HG03103 (cell line): ENCODE results near the gene HOXA9.

Source experiments
- ATAC-seq: cut with Tn5 transposase; IDR thresholded peaks from one replicate; pipeline ENCODE4 v1.9.1; 2021; ENCODE audit warnings: low read depth; ENCODE audit not compliant: unreplicated experiment

The HOXA9 gene

GRCh38 chr7:27201580-27202017 is 36.3 kb upstream of the HOXA9 start:
- ATAC-seq: no peak

GRCh38 chr7:27200761-27201579 is 35.6 kb upstream of the HOXA9 start:
- no peak for ATAC-seq

- ATAC-seq: no peak
These were observed 34.8 kb upstream of the HOXA9 start, which contains the start of gene HOXA13 for GRCh38 chr7:27199849-27200760. Gene HOXA13 (minus strand): TSS chr7:27200091. CDS start chr7:27200077, 14 bp downstream.

- no peak for ATAC-seq
These were observed 33.8 kb upstream of the HOXA9 start for GRCh38 chr7:27198871-27199801.

DNA sequence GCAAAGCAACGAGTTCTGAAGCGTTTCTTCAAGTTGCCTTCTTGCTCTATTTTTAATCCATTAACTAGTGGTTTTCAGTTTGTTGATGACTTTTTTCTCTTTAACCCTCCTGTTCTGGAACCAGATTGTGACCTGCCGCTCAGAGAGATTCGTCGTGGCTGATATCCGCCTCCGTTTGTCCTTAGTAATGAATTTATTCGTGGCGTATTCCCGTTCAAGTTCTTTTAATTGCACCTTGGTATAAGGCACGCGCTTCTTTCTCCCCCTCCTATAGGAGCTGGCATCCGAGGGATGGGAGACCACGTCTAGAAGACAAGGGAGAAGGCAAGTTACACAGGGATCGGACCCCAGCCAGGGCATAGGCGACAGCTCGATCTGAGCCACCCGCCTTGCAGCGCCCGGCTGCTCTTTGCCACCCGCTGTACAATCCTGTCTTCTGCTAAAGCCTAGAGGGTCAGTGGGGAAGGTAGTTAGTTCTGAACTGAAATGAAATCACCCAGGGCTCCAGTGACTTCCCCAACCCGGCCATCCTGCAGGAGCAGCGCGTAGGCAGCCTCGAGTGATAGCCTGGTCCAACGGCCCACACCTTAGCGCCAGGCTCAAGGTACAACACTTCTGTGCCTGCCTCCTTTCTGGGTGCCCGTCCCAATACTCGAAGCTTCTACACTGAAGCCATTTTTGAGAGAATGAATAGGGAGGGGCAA is 33.0 kb upstream of the HOXA9 start:
- no peak for ATAC-seq

DNA sequence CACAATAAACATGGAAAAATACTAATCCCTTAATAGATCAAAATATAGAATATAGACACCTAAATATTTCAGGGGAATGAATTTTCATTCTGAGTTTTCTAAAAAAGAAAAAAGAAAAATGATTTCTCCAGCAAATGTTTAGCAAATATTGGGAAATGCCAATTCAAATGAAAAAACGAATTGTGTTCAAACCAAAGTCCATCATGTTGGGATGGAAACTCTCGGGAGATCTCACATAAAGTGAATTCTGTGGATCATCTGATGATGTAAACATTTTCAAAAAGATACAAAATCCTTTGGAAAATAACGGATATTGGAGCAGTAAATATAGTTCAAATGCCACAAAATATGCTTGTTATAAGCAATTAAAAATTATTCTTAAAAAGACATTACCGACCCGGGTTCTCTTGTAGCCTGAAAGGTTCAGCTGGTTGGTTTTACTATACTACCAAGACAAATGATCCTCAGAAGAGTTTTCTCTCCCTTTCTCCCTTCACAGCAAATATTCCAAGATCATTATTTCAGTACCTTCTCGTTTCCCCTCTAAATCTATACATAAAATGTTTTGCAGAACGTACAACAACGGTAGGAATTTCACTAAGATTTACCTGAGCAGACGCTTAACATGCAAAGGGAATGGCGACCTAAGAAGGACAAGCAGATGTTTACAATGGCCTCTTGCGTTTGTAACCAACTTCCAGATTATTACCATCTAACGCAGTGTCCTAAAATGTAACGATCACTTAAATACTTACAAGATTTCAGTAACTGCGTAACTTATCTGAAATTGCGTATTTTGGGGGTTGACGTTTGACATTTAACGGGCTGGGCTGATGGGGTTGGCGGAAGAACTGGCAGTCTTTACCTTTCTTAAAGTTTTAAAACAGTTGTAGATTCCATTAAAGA is 32.1 kb upstream of the HOXA9 start:
- no peak for ATAC-seq

DNA sequence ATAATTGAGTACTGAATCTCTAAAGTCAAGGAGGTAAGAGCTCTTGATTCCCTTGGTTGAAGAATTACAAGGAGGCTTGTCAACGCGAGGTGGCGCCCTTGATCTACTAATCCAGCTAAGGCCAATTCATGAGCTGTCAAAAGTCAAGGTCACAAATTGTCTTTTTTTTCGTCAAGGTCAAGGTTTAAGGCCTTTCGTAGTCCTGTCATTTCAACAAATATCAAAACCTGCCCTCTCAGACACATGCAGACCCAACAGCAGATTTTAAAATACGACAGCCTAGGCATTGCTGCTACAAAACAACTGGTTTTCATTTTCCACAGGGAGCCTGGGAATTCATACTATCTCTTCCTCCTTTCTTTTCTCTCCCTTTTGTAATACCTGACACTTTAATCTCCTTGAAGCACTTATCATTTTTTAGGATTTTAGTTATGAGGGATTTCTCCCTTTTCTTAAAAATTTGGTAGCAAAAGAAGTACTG is 31.0 kb upstream of the HOXA9 start:
- ATAC-seq: no peak

DNA sequence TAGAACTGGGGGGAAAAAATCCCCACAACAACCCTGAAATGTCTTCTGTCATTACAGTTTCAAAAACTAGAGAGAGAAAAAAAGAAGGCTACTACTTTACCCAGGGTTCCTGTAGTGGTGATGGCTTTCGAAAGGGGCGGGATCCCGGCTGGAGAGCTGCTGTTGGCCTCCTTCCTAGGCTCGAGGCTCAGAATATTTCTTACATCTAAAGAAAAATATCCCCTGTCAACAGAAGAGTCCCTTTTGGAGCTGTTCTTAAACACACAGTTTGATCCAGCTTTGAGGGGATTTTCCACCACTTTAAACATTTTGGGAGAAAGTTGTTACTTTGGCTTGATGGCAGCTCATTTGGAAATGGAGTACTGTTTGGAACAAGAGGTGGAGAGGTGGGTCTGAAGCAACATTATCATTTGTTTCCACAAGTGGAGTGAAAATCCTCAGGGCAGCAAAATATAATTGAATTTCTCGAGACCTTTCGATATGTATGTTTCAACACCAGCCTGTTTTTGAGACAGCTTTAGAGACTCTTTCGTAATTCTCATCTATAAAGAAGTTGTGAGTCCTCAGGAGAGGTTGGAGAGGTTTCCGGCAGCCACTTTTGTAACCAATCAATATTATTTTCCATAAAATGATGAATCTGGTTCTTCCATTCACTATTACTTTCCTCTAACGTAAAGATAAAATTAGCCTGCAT is 29.5 kb upstream of the HOXA9 start:
- ATAC-seq: no peak

DNA sequence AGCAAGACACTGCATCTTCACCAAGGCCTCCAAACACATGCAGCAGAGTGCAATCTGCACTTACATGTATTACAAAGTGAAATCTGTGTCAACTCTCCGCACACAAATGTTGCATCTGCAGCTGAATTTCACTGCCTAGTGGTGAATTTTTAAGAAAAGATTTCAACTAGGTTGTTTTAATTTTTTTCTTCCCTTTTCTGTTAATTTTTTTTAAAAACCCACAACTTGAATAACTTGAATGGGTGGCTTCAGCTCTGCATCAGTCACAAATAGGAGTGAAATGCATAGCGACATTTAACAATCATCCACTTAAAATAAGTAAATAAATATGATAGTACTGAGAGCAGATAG is 28.6 kb upstream of the HOXA9 start:
- ATAC-seq: no peak

- ATAC-seq: no peak
These were observed 28.1 kb upstream of the HOXA9 start for GRCh38 chr7:27193335-27194001.

GRCh38 chr7:27192546-27193334 is 27.4 kb upstream of the HOXA9 start:
- no peak for ATAC-seq

DNA sequence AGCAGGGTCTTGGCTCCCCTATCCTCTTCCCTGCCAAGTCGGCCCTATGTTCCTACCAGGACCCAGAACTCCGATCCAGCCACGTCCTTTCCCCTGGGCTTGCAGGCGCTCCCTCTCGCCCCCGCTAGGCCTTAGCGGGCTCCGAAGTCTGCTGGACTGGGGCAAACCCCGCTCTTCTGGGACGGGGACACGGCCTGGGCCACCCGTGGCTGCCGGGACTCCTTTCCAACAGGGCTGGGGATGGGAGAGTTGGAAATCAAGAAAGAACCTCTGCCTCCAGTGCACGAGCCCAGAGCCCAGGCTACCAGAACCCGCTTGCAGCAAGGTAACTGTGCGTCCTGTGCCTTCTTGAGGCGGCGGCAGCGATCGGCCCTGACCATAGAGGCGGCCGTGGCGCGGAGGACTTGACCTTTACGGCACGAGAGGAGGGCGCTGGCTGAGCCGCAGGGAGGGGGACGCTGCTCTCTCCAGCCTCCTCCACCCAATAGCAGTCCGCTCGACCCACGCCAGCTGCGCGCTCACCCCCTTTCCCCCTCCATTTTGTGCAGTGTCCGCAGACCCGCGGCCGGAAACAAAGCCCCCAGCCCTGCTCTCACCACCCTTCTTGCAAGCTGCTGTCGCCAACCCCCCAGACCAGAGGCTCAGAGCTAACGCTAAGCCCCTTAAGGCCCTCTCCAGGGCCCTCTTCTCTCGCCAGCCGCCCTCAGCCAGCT is 26.7 kb upstream of the HOXA9 start:
- ATAC-seq: no peak

GRCh38 chr7:27191161-27191731 is 25.9 kb upstream of the HOXA9 start:
- no peak for ATAC-seq

GRCh38 chr7:27189997-27190748 is 24.8 kb upstream of the HOXA9 start:
- no peak for ATAC-seq
